Lower lobe of right lung (tissue), 2 donors: ENCODE results near the gene MMAB. TPM values are rescaled to one million over a fixed set of nuclear protein-coding genes. Genes with fewer than 3 reads are reported as not detected.

ENCODE experiments used
- ATAC-seq, 2 donors: fragments of 200-7000 bp; cut with Tn5 transposase; one replicate each; pipeline ENCODE4 v1.9.1; 2020 to 2022; ENCODE audit warnings: mild to moderate bottlenecking in 2 of 2, moderate library complexity in 2 of 2
- DNase-seq: peaks from one replicate; pipeline ENCODE4 v3.0.0-alpha.2; 2020
- H3K27ac ChIP-seq: fragments of 200-600 bp; one replicate; pipeline ENCODE4 v1.8.0; 2022
- H3K27me3 ChIP-seq: fragments of 200-600 bp; one replicate; pipeline ENCODE4 v1.8.0; 2022; ENCODE audit warnings: low read depth
- H3K36me3 ChIP-seq: fragments of 200-600 bp; one replicate; pipeline ENCODE4 v1.8.0; 2022; ENCODE audit warnings: mild to moderate bottlenecking
- H3K4me1 ChIP-seq: fragments of 200-600 bp; one replicate; pipeline ENCODE4 v1.8.0; 2022
- H3K4me3 ChIP-seq: fragments of 200-600 bp; one replicate; pipeline ENCODE4 v1.8.0; 2022; ENCODE audit warnings: mild to moderate bottlenecking
- H3K9me3 ChIP-seq: fragments of 200-600 bp; one replicate; pipeline ENCODE4 v1.8.0; 2022
- CTCF ChIP-seq: fragments of 200-600 bp; IDR thresholded peaks from one replicate; pipeline ENCODE4 v1.8.0; 2022; ENCODE audit warnings: antibody characterized with exemption, mild to moderate bottlenecking
- intact Hi-C: fragments of 100-400 bp; cut with DNase I; formaldehyde crosslinking; loops from one replicate; pipeline ENCODE4 v1.11.0; 2022
- total RNA-seq: library from RNA; stranded (reverse); fragmentation: NEBNext Ultra II Directional; extraction: Animal tissue kit (Norgen Biotek cat#: 25700); gene quantifications from one replicate; pipeline ENCODE4 v1.2.1, GENCODE V29; 2021
- donor health status: DM: no; HTN: yes; CAD: no; lungs with severe emphysema.

MMAB gene
- total RNA-seq, 1 donor from 2014 or later = 55.0 TPM

- ATAC-seq (peak; percentile 75 to 78), DNase-seq (peak; percentile 66)
- TF ChIP-seq CTCF = no peak
- Histone ChIP-seq H3K27me3 (no peaks in the 10 kb centered on the region), H3K4me3 (no peak overlapping the region), H3K27ac (peak overlapping the region; percentile 7), H3K36me3 (peaks cover 83% of the 10 kb centered on the region), H3K4me1 (no peaks in the 10 kb centered on the region), H3K9me3 (no peaks in the 10 kb centered on the region)
- intact Hi-C loops = no loop called here
Measured at GRCh38 chr12:109581856-109582255, 8.6 kb upstream of the MMAB start.

GRCh38 chr12:109581334-109581691 lies 8.0 kb upstream of the MMAB start:
- Histone ChIP-seq H3K27ac (no peak overlapping the region), H3K4me3 (no peak overlapping the region), H3K9me3 (no peaks in the 10 kb centered on the region), H3K36me3 (peaks cover 83% of the 10 kb centered on the region), H3K4me1 (no peaks in the 10 kb centered on the region), H3K27me3 (no peaks in the 10 kb centered on the region)
- TF ChIP-seq CTCF = no peak
- ATAC-seq (no peak), DNase-seq (no peak)
- intact Hi-C loops = no loop called here

- no peak for TF ChIP-seq CTCF
- Histone ChIP-seq H3K27ac (no peak overlapping the region), H3K4me1 (no peaks in the 10 kb centered on the region), H3K36me3 (peaks cover 83% of the 10 kb centered on the region), H3K9me3 (no peaks in the 10 kb centered on the region), H3K4me3 (no peak overlapping the region), H3K27me3 (no peaks in the 10 kb centered on the region)
- DNase-seq = no peak
- intact Hi-C loops = no loop called here
- no peak for ATAC-seq
Measured at GRCh38 chr12:109580684-109581333, 7.5 kb upstream of the MMAB start.

GRCh38 chr12:109580272-109580671 lies 7.0 kb upstream of the MMAB start:
- Histone ChIP-seq H3K27ac (no peak overlapping the region), H3K4me3 (no peak overlapping the region), H3K36me3 (peaks cover 82% of the 10 kb centered on the region), H3K9me3 (no peaks in the 10 kb centered on the region), H3K4me1 (peaks cover under 1% of the 10 kb centered on the region), H3K27me3 (no peaks in the 10 kb centered on the region)
- ATAC-seq (no peak), DNase-seq (no peak)
- intact Hi-C loops = no loop called here
- TF ChIP-seq CTCF = no peak

GRCh38 chr12:109579639-109580038 lies 6.3 kb upstream of the MMAB start:
- TF ChIP-seq CTCF = no peak
- Histone ChIP-seq H3K9me3 (no peaks in the 10 kb centered on the region), H3K27ac (no peak overlapping the region), H3K4me1 (peaks cover 7% of the 10 kb centered on the region), H3K4me3 (no peak overlapping the region), H3K27me3 (no peaks in the 10 kb centered on the region), H3K36me3 (peaks cover 76% of the 10 kb centered on the region)
- ATAC-seq (no peak), DNase-seq (no peak)
- intact Hi-C loops = no loop called here
